ENCODE data around the gene CERS2.
"Not testable (repeated sequence)": the region's sequence is repeated elsewhere in the genome, so short reads cannot be mapped to it uniquely, and the experiment has no call there.

CERS2 gene

DNA sequence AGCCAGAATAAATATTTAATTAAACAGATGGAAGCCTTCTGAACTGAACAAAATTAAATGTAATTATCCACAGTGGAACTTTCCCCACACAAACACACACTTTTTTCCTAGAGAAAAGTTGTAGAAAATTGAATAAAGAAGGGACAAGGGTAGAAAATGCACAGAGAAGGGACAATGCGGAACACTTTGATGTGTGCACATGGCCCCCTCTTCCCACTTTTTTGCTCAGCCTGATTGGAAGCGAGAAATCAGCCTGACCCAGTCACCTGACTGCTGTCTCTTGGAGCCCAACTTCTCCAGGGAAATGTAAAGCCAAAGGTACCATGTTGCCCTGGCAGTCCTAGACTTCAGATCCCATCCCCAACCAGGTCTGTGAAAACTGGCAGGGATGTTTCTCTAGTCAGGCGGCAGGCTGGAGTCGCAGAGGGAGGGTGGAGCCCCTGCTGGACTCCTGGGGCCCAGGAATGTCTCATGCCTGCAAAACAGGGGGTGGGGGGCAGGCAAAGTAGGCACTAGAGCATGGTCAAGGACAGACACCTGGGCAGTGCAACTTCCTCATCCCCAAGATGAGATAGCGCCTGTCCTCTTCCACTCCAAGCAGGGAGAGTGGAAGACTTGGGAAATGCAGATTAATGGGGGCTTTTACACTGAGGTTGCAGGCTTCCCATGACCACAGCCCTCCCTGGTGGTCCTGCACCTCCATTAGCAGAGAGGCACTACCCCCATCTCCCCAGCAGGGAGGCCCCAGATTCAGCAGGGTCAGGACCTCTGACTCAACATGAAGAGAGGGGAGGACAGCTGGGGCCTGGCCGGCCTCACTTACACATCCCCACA lies 2.8 kb downstream of the CERS2 start:
- no peak for DNase-seq

DNA sequence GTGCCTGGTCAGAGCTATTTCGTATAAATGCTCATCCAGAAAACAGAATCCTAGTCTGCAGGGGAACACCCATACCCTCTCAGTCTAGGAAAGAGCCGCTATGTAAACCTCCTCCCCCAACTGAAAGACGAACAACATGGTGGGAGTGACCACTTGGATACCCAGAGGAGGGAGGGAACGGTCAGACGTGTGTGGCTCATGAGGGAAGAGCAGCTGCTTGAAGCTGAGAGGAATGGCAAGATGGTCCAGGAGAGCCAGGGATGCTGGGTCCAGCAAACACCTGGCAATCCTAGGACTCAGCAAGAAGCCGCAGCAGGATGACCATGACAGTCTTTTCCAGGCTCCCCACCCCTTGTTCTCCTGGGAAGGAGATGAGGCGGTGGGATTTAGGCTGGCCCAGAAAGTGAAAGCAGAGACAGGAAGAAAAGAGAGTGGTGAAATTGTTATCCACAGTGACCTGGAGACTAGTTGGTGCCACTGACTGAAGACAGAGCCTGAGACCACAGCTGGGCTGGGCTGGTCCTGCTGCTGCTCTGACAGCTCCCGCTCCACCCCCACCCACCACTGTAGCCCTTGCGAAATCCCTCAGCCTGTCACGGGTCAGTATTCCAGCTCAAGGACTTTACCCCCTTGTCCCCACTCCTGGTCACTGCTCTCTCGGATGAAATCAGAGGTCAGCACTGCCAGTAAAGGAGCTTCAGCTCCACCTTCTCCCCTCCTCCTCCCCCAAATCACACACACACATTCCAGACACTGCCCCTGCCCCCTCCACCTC lies 3.6 kb downstream of the CERS2 start:
- DNase-seq: peak; percentile 31

- DNase-seq: no peak
Measured at GRCh38 chr1:150969626-150970025, 5.0 kb downstream of the CERS2 start.

- DNase-seq: no peak
Measured at GRCh38 chr1:150968491-150968890, 6.1 kb downstream of the CERS2 start.

DNA sequence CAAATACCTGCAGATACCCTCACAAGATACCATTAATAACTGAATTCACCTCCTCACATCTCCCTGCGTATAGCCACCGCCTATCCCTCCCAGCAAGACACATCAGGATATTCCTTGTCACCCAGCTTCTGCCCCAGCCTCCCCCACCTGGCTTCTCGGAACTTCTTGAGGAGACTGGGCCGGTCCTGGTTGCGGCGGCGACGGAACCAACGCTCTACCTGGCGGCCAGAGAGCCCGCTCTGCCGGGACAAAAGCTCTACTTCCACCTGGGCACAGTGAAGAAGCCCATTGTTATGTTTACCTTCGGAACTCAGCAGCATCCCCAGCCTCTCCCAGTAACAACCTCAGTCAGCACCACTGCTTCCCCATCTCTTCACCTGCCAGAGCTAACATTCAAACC lies 6.7 kb downstream of the CERS2 start:
- no peak for DNase-seq

DNA sequence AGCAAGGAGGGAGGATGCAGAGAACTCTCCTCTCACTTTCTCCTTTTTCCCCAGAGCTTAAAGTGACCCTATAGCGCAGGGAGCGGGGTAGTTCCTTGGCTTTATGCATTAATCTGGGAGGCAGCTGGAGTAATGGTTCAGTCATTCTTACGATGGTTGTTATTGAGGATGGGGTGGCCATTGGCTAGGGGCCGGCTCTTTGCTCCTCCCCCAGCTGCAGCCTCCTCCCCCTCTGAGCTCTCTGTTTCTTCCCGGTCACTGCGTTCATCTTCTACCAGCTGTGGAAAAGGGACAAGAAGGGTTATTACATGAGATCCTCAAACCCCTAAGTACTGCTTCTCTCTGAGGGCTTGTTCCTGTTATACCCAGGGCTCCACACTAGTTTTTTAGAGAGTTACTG lies 8.6 kb downstream of the CERS2 start:
- DNase-seq: no peak

- no peak for DNase-seq
Measured at GRCh38 chr1:150965605-150966004, 9.0 kb downstream of the CERS2 start.

GRCh38 chr1:150964164-150964489 lies 10.5 kb downstream of the CERS2 start:
- no peak for DNase-seq

DNA sequence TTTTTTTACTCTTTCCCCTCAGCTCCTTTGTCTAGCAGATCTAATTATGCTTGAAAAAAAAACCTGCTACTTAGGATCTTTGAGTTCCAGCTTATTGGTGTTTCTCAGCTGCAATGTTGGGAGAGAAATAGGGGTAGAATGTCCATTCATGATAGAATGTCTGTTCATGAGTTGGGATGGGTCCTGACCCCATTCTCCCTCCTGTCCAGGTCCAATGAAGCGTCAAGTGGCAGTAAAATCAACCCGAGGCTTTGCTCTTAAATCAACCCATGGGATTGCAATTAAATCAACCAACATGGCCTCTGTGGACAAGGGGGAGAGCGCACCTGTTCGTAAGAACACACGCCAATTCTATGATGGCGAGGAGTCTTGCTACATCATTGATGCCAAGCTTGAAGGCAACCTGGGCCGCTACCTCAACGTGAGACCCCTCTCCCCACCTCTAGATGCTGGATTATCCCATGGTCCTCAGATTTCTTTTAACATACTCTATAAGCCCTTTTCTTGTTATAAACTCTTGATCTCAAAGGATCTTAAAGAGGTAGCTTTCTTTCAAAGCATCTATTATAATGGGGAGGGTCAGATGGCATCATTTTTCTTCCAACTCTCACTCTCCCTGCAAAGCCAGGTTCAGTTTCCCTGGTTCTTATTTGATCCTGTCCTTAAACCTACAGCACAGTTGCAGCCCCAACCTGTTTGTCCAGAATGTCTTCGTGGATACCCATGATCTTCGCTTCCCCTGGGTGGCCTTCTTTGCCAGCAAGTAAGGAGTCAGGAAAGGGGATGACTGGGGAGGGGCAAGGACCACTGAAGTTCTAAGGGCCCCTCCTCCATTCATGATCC lies 11.1 kb downstream of the CERS2 start:
- no peak for DNase-seq

DNA sequence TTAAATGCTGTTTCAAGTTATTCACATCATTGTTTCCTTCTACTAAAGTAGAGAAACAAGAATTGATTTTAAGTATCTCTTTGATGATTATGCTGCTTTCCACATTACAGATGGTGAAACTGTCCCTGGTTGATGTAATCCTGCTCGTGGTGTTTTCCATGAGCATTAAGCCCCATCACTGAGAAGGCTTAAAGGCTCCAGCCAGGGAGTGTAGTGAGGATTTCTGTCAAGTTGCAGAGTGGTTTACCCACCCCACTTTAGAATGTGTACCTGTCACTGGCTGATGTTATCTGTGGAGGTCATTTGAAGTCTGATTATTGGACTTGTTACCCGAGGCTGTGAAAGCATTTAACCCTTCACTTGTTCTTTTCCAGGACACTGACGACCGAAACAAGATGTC lies 12.9 kb downstream of the CERS2 start:
- no peak for DNase-seq

DNA sequence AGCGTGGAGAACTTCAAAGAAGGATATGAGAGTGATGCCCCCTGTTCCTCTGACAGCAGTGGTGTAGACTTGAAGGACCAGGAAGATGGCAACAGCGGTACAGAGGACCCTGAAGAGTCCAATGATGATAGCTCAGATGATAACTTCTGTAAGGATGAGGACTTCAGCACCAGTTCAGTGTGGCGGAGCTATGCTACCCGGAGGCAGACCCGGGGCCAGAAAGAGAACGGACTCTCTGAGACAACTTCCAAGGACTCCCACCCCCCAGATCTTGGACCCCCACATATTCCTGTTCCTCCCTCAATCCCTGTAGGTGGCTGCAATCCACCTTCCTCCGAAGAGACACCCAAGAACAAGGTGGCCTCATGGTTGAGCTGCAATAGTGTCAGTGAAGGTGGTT lies 14.0 kb downstream of the CERS2 start:
- no peak for DNase-seq

GRCh38 chr1:150957666-150958065 lies 17.0 kb downstream of the CERS2 start:
- DNase-seq: no peak

DNA sequence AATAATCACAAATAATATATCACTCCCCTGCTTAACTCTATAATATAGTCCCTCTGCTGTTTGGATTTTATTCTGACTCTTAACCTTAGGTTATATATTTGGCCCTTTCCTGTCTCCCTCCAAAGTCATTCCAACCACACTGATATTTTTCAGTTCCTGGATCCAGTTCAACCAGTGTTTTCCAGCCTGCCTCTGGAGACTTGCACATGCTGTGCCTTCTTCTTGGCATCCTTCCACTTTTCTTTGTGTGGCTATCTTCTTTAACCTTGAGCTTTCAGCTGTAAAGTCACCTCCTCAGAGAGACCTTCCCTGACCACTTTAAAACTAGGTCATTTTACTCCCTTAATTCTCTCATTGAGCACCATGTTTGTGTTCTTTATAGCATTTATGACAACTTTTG lies 19.4 kb downstream of the CERS2 start:
- no peak for DNase-seq

- DNase-seq: no peak
Measured at GRCh38 chr1:150954708-150955107, 19.9 kb downstream of the CERS2 start.

- DNase-seq: no peak
Measured at GRCh38 chr1:150944856-150945255, 29.8 kb downstream of the CERS2 start.

DNA sequence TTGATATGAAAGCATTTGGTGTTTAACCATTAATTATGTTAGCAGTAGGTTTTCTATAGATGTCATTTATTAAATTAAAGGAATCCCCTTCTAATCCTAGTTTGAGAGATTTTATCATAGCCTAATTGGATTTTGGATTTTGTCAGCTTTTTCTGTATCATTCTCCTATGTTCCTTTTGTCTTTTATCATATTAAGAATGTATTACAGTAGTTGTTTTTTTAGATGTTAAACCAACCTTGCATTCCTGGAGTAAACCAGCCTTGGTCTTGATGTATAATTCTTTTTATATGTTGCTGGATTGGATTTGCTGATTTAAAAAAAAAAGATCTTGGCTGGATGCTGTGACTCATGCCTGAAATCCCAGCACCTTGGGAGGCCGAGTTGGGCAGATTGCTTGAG lies 42.9 kb downstream of the CERS2 start:
- peak; percentile 10 for DNase-seq

- DNase-seq: not testable (repeated sequence)
Measured at GRCh38 chr1:150928775-150929174, 45.9 kb downstream of the CERS2 start.

GRCh38 chr1:150928286-150928685 lies 46.3 kb downstream of the CERS2 start:
- DNase-seq: no peak

DNA sequence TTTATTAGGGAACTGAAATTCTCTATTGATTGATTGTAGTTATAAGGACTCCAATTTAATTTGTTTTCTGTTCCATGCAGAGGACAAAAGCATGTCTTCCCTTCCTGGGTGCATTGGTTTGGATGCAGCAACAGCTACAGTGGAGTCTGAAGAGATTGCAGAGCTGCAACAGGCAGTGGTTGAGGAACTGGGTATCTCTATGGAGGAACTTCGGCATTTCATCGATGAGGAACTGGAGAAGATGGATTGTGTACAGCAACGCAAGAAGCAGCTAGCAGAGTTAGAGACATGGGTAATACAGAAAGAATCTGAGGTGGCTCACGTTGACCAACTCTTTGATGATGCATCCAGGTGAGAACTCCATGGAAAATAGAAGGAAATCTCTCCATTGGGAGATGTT lies 47.0 kb downstream of the CERS2 start:
- no peak for DNase-seq

DNA sequence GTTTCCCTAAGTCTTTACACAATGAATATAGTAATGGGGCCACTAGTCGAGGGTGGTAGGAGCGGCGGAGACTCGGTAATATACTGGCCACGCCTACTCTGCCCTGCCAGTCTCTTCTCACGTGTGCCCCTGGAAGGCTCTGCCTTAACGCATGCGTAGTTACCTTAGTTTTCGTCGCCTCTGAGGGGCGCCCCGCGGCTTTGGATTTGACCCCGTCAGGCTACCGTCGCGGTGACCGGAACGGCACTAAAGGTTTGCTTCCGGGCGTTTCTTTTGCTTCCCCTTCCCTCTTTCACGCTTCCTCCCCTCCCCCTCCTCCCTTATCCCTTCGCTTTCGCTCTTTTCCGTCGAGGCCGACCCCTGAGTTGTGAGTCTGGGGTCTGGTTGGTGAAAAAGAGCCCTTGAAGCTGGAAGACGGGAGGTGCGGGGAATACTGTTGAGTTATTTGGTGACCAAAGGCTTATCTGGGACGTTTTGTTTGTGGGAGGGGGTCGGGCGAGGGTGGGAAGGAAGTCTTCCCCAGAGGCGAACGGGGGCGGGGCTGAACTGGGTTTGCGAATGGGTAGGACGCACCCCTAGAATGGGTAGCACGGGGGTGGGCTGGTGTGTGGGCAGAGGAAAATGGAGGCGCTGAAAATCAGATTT lies 48.4 kb downstream of the CERS2 start, which contains the start of gene SETDB1:
SETDB1 (plus strand) TSS at position 267 of the 645 bp plus-strand sequence. CDS start 1,352 bp downstream, outside the sequence.
- DNase-seq: peak; percentile 78

DNA sequence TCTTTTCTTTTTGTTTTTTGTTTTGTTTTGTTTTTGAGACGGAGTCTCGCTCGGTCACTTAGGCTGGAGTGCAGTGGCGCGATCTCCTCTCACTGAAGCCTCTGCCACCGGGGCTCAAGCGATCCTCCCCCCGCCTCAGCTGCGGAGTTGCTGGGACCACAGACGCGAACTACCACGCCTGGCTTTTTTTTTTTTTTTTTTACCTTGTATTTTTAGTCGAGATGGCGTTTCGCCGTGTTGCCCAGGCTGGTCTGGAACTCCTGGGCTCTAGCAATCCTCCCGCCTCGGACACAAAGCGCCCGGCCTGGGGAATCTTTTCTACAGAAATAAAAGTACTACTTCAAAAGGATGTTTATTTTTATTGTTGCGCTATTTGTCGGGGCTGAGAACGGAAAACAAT lies 49.6 kb downstream of the CERS2 start:
- DNase-seq: peak; percentile 28

GRCh38 chr1:150922519-150922975 lies 52.1 kb downstream of the CERS2 start:
- DNase-seq: peak; percentile 27
